ENCODE results near the gene NAXD.

The NAXD gene

GRCh38 chr13:110680852-110681251, 65.5 kb downstream of the NAXD start:
- Histone ChIP-seq H3K27me3 (no peaks in the 10 kb centered on the region), H3K36me3 (peaks cover 32% of the 10 kb centered on the region), H3K4me1 (no peaks in the 10 kb centered on the region), H3K9me3 (no peaks in the 10 kb centered on the region), H3K4me3 (ENCODE audit: low read depth, low read length) (no peak overlapping the region)
- TF ChIP-seq CTCF (IDR thresholded peaks at IDR 0.05; ENCODE audit: low read depth, low read length) = peak; percentile 51
- DNase-seq = peak; percentile 29

GRCh38 chr13:110681868-110682550, 66.7 kb downstream of the NAXD start:
- H3K27me3 ChIP-seq = no peaks in the 10 kb centered on the region
- H3K9me3 ChIP-seq = no peaks in the 10 kb centered on the region
- no peak for DNase-seq
- TF ChIP-seq CTCF (IDR thresholded peaks at IDR 0.05; ENCODE audit: low read depth, low read length) = no peak
- peaks cover 22% of the 10 kb centered on the region for H3K36me3 ChIP-seq
- no peak overlapping the region for H3K4me3 ChIP-seq (ENCODE audit: low read depth, low read length)
- no peaks in the 10 kb centered on the region for H3K4me1 ChIP-seq

GRCh38 chr13:110682746-110683145, 67.4 kb downstream of the NAXD start:
- DNase-seq = no peak
- no peak for TF ChIP-seq CTCF (IDR thresholded peaks at IDR 0.05; ENCODE audit: low read depth, low read length)
- Histone ChIP-seq H3K36me3 (peaks cover 22% of the 10 kb centered on the region), H3K4me3 (ENCODE audit: low read depth, low read length) (no peak overlapping the region), H3K27me3 (no peaks in the 10 kb centered on the region), H3K9me3 (no peaks in the 10 kb centered on the region), H3K4me1 (no peaks in the 10 kb centered on the region)

- Histone ChIP-seq H3K27me3 (no peaks in the 10 kb centered on the region), H3K9me3 (no peaks in the 10 kb centered on the region), H3K4me1 (no peaks in the 10 kb centered on the region), H3K4me3 (ENCODE audit: low read depth, low read length) (no peak overlapping the region), H3K36me3 (peaks cover 19% of the 10 kb centered on the region)
- no peak for DNase-seq
- TF ChIP-seq CTCF (IDR thresholded peaks at IDR 0.05; ENCODE audit: low read depth, low read length) = peak; percentile 65
These were observed 68.0 kb downstream of the NAXD start for GRCh38 chr13:110683203-110683883.

GRCh38 chr13:110683921-110684320, 68.6 kb downstream of the NAXD start:
- no peak for TF ChIP-seq CTCF (IDR thresholded peaks at IDR 0.05; ENCODE audit: low read depth, low read length)
- Histone ChIP-seq H3K36me3 (peaks cover 14% of the 10 kb centered on the region), H3K4me3 (ENCODE audit: low read depth, low read length) (no peak overlapping the region)

More at GRCh38 chr13:110683921-110684320, 68.6 kb downstream of the NAXD start:
- Histone ChIP-seq H3K9me3 (no peaks in the 10 kb centered on the region), H3K4me1 (no peaks in the 10 kb centered on the region), H3K27me3 (no peaks in the 10 kb centered on the region)
- no peak for DNase-seq

Measured in BE2C (cell line).